Measurements from ENCODE around the gene TMBIM1. TPM values are rescaled to one million over a fixed set of nuclear protein-coding genes. Genes with fewer than 3 reads are reported as not detected.

The TMBIM1 gene
- total RNA-seq, 1 experiment from 2014 or later: 168 TPM

- Mint-ChIP-seq H3K36me3 (ENCODE audit: insufficient read depth, unreplicated experiment) (no peaks in the 10 kb centered on the region), H3K27me3 (ENCODE audit: insufficient read depth, unreplicated experiment) (no peaks in the 10 kb centered on the region), H3K27ac (ENCODE audit: unreplicated experiment) (no peak overlapping the region), H3K4me3 (ENCODE audit: unreplicated experiment) (no peak overlapping the region), H3K4me1 (ENCODE audit: low read depth, unreplicated experiment) (peaks cover 31% of the 10 kb centered on the region), H3K9me3 (ENCODE audit: unreplicated experiment) (peaks cover 9% of the 10 kb centered on the region)
- H3K9me3 ChIP-seq: no peaks in the 10 kb centered on the region
- intact Hi-C loops (cut with micrococcal nuclease; ENCODE audit: unreplicated experiment): no loop called here
- TF ChIP-seq, protein P1, sequence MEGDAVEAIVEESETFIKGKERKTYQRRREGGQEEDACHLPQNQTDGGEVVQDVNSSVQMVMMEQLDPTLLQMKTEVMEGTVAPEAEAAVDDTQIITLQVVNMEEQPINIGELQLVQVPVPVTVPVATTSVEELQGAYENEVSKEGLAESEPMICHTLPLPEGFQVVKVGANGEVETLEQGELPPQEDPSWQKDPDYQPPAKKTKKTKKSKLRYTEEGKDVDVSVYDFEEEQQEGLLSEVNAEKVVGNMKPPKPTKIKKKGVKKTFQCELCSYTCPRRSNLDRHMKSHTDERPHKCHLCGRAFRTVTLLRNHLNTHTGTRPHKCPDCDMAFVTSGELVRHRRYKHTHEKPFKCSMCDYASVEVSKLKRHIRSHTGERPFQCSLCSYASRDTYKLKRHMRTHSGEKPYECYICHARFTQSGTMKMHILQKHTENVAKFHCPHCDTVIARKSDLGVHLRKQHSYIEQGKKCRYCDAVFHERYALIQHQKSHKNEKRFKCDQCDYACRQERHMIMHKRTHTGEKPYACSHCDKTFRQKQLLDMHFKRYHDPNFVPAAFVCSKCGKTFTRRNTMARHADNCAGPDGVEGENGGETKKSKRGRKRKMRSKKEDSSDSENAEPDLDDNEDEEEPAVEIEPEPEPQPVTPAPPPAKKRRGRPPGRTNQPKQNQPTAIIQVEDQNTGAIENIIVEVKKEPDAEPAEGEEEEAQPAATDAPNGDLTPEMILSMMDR (IDR thresholded peaks at IDR 0.05; ENCODE audit: insufficient read depth in 1 of 2, low read depth in 1 of 2, low read length in 1 of 2, severe bottlenecking in 1 of 2, unreplicated experiment in 1 of 2): no peak
- no TSS peak for BruUV-seq (replicated peaks)
- POLR2A ChIA-PET: no interaction called here
- no peaks in the 10 kb centered on the region for H3K36me3 ChIP-seq (ENCODE audit: control insufficient read depth, insufficient read depth, low read length)
- CTCF ChIA-PET: no interaction called here
- peaks cover 35% of the 10 kb centered on the region for H3K4me1 ChIP-seq
- no peaks in the 10 kb centered on the region for H3K27me3 ChIP-seq (replicated peaks; ENCODE audit: control insufficient read depth, insufficient read depth, low read length)
- no peak for DNase-seq
- H3K4me3 ChIP-seq (ENCODE audit: low read depth, low read length): no peak overlapping the region
These were observed 25.9 kb upstream of the TMBIM1 start for GRCh38 chr2:218318241-218318640.

DNA sequence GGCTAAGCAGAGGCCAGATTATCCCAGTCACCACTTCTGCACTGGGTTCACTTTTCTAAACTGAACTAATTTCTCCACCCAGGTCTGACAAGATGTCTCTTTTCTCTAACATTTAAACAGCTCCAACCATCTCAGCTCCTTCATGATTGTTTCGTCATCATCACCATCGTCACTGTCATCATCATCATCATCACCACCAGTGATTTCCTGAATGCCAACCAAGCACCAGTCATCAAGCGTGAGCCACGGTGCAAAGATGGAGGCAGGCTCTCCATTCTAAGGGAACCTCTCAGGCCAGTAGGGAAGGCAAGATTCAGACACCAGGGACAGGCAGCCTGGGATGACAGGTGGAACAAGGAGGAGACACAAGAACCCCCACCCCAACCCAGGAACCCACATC lies 25.5 kb upstream of the TMBIM1 start:
- intact Hi-C loops (cut with micrococcal nuclease; ENCODE audit: unreplicated experiment): no loop called here
- Mint-ChIP-seq H3K27ac (ENCODE audit: unreplicated experiment) (no peak overlapping the region), H3K36me3 (ENCODE audit: insufficient read depth, unreplicated experiment) (no peaks in the 10 kb centered on the region), H3K4me1 (ENCODE audit: low read depth, unreplicated experiment) (peaks cover 31% of the 10 kb centered on the region), H3K27me3 (ENCODE audit: insufficient read depth, unreplicated experiment) (no peaks in the 10 kb centered on the region), H3K4me3 (ENCODE audit: unreplicated experiment) (no peak overlapping the region), H3K9me3 (ENCODE audit: unreplicated experiment) (peaks cover 9% of the 10 kb centered on the region)
- ChIA-PET POLR2A (no interaction called here), CTCF (no interaction called here)
- H3K27me3 ChIP-seq (replicated peaks; ENCODE audit: control insufficient read depth, insufficient read depth, low read length): no peaks in the 10 kb centered on the region
- no peak for DNase-seq
- no peak overlapping the region for H3K4me3 ChIP-seq (ENCODE audit: low read depth, low read length)
- H3K36me3 ChIP-seq (ENCODE audit: control insufficient read depth, insufficient read depth, low read length): no peaks in the 10 kb centered on the region
- H3K9me3 ChIP-seq: no peaks in the 10 kb centered on the region
- peaks cover 38% of the 10 kb centered on the region for H3K4me1 ChIP-seq
- TF ChIP-seq, protein P1 (IDR thresholded peaks at IDR 0.05; ENCODE audit: insufficient read depth in 1 of 2, low read depth in 1 of 2, low read length in 1 of 2, severe bottlenecking in 1 of 2, unreplicated experiment in 1 of 2): no peak
- no TSS peak for BruUV-seq (replicated peaks)

DNA sequence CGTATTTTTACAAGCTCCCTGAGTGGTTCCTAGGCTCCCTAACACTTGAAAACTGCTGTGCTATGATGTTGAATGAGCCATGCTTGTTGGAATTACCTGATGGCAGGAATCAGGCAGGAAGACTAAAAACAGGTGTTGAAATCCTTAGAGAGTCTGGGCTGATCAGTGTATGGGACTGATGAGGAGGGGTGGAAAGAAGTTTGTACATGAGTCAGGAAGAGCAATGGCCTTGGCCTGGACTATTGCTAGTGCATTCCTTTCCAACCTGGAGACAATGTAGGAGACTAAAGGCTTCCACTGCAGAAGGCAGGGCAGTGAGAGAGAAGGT lies 25.0 kb upstream of the TMBIM1 start:
- no peaks in the 10 kb centered on the region for H3K36me3 ChIP-seq (ENCODE audit: control insufficient read depth, insufficient read depth, low read length)
- Mint-ChIP-seq H3K9me3 (ENCODE audit: unreplicated experiment) (peaks cover 9% of the 10 kb centered on the region), H3K4me3 (ENCODE audit: unreplicated experiment) (no peak overlapping the region), H3K27me3 (ENCODE audit: insufficient read depth, unreplicated experiment) (no peaks in the 10 kb centered on the region), H3K4me1 (ENCODE audit: low read depth, unreplicated experiment) (peaks cover 26% of the 10 kb centered on the region), H3K36me3 (ENCODE audit: insufficient read depth, unreplicated experiment) (peaks cover 3% of the 10 kb centered on the region), H3K27ac (ENCODE audit: unreplicated experiment) (no peak overlapping the region)
- ChIA-PET POLR2A (no interaction called here), CTCF (no interaction called here)
- peaks cover 37% of the 10 kb centered on the region for H3K4me1 ChIP-seq
- no peaks in the 10 kb centered on the region for H3K9me3 ChIP-seq
- BruUV-seq (replicated peaks): no TSS peak
- intact Hi-C loops (cut with micrococcal nuclease; ENCODE audit: unreplicated experiment): no loop called here
- no peak overlapping the region for H3K4me3 ChIP-seq (ENCODE audit: low read depth, low read length)
- H3K27me3 ChIP-seq (replicated peaks; ENCODE audit: control insufficient read depth, insufficient read depth, low read length): no peaks in the 10 kb centered on the region
- TF ChIP-seq, protein P1 (IDR thresholded peaks at IDR 0.05; ENCODE audit: insufficient read depth in 1 of 2, low read depth in 1 of 2, low read length in 1 of 2, severe bottlenecking in 1 of 2, unreplicated experiment in 1 of 2): no peak
- no peak for DNase-seq

All from Caco-2 (cell line).